HepG2 (cell line): ENCODE measurements around the gene SLC1A3. TPM values are rescaled to one million over a fixed set of nuclear protein-coding genes. Genes with fewer than 3 reads are reported as not detected.

Experiments
- E2F2 ChIP-seq: sonication (generic); formaldehyde crosslinking; IDR thresholded peaks from 2 replicates; pipeline ENCODE4 v1.4.0; 2020; ENCODE audit warnings: missing genetic modification reagents, borderline replicate concordance
- FOXO1 ChIP-seq: sonication (generic); formaldehyde crosslinking; IDR thresholded peaks from 2 replicates; pipeline ENCODE4 v1.4.0; 2020; ENCODE audit warnings: missing genetic modification reagents
- KDM3A ChIP-seq: IDR thresholded peaks from 2 replicates; pipeline ENCODE4 v1.6.1; 2018; ENCODE audit warnings: low read depth, missing compliant biosample characterization
- KIAA2018 ChIP-seq: sonication (generic); formaldehyde crosslinking; IDR thresholded peaks from 2 replicates; pipeline ENCODE4 v1.5.0; 2020; ENCODE audit warnings: mild to moderate bottlenecking, missing genetic modification reagents, borderline replicate concordance
- TFDP2 ChIP-seq: sonication (generic); formaldehyde crosslinking; IDR thresholded peaks from 2 replicates; pipeline ENCODE4 v1.4.0; 2020; ENCODE audit warnings: missing genetic modification reagents
- ZNF407 ChIP-seq: sonication (generic); formaldehyde crosslinking; IDR thresholded peaks from one replicate; pipeline ENCODE4 v1.5.1; 2020; ENCODE audit warnings: mild to moderate bottlenecking, missing genetic modification reagents; ENCODE audit errors: not compliant biosample characterization
- polyA plus RNA-seq, 8 experiments: library from polyadenylated mRNA; depleted of rRNA in 3 of 8; stranded (reverse) in 7 of 8; unstranded in 1 of 8; fragments of >200 nt; fragmentation: Illumina TruSeq in 4 of 8; extraction: Trizol in 4 of 8; gene quantifications; 2 replicates each; pipeline versions ENCODE4 v1.2.1 to v1.2.3, GENCODE V29; 2011 to 2016; ENCODE audit warnings: low read depth in 4 of 8, missing spikeins in 1 of 8, mixed read lengths in 1 of 8; ENCODE audit not compliant: insufficient read depth in 1 of 8
- total RNA-seq, 5 experiments: library from RNA; depleted of rRNA; stranded (reverse); fragments of >200 nt; fragmentation: Illumina TruSeq; extraction: Trizol; gene quantifications; 2 replicates each; pipeline ENCODE4 v1.2.3, GENCODE V29; 2016; ENCODE audit warnings: low read depth in 1 of 5

SLC1A3 gene
- total and polyA plus RNA-seq, 2 of the 13 experiments (the other 11 are each of a cell fraction or from before 2014, with no cell fraction given), result 0.09 TPM; not detected in 1

- TF ChIP-seq KIAA2018 (CRISPR knock-in tag), result no peak
- no peak for TF ChIP-seq ZNF407 (CRISPR knock-in tag)
- no peak for TF ChIP-seq KDM3A
- TF ChIP-seq E2F2 (CRISPR knock-in tag), result no peak
- no peak for TF ChIP-seq TFDP2 (CRISPR knock-in tag)
- no peak for TF ChIP-seq FOXO1 (CRISPR knock-in tag)
Observed at GRCh38 chr5:36590513-36591286, 15.7 kb upstream of the SLC1A3 start (continued).
